Measurements from ENCODE around the gene IFT25.

Gene IFT25

GRCh38 chr1:53943490-53944043 lies 1.9 kb downstream of the IFT25 start:
- no peak overlapping the region for H3K9ac ChIP-seq (ENCODE audit: low read length in 2 of 2)
- H3K4me1 ChIP-seq (ENCODE audit: control insufficient read depth, insufficient read depth, low read length): peaks cover 21% of the 10 kb centered on the region
- H3K9me3 ChIP-seq (ENCODE audit: control insufficient read depth in 2 of 2, low read length in 2 of 2): no peaks in the 10 kb centered on the region
- H3K36me3 ChIP-seq (ENCODE audit: control insufficient read depth in 2 of 2, insufficient read depth in 2 of 2, low read length in 2 of 2): no peaks in the 10 kb centered on the region
- H3K4me3 ChIP-seq (ENCODE audit: low read length in 2 of 2): no peak overlapping the region
- no peak overlapping the region for H3K27ac ChIP-seq (ENCODE audit: low read length)
- H3K27me3 ChIP-seq (ENCODE audit: control insufficient read depth in 1 of 2, insufficient read depth in 2 of 2, low read length in 2 of 2): no peaks in the 10 kb centered on the region

GRCh38 chr1:53943090-53943489 lies 2.4 kb downstream of the IFT25 start:
- Histone ChIP-seq H3K4me3 (ENCODE audit: low read length in 2 of 2) (no peak overlapping the region), H3K36me3 (ENCODE audit: control insufficient read depth in 2 of 2, insufficient read depth in 2 of 2, low read length in 2 of 2) (no peaks in the 10 kb centered on the region), H3K4me1 (ENCODE audit: control insufficient read depth, insufficient read depth, low read length) (peaks cover 19% of the 10 kb centered on the region), H3K27ac (ENCODE audit: low read length) (no peak overlapping the region), H3K9ac (ENCODE audit: low read length in 2 of 2) (no peak overlapping the region), H3K27me3 (ENCODE audit: control insufficient read depth in 1 of 2, insufficient read depth in 2 of 2, low read length in 2 of 2) (no peaks in the 10 kb centered on the region), H3K9me3 (ENCODE audit: control insufficient read depth in 2 of 2, low read length in 2 of 2) (no peaks in the 10 kb centered on the region)

- H3K27ac ChIP-seq (ENCODE audit: low read length): no peak overlapping the region
- H3K4me1 ChIP-seq (ENCODE audit: control insufficient read depth, insufficient read depth, low read length): peaks cover 15% of the 10 kb centered on the region
- no peak overlapping the region for H3K4me3 ChIP-seq (ENCODE audit: low read length in 2 of 2)
- H3K36me3 ChIP-seq (ENCODE audit: control insufficient read depth in 2 of 2, insufficient read depth in 2 of 2, low read length in 2 of 2): no peaks in the 10 kb centered on the region
- no peaks in the 10 kb centered on the region for H3K9me3 ChIP-seq (ENCODE audit: control insufficient read depth in 2 of 2, low read length in 2 of 2)
- no peak overlapping the region for H3K9ac ChIP-seq (ENCODE audit: low read length in 2 of 2)
- no peaks in the 10 kb centered on the region for H3K27me3 ChIP-seq (ENCODE audit: control insufficient read depth in 1 of 2, insufficient read depth in 2 of 2, low read length in 2 of 2)
Measured at GRCh38 chr1:53942127-53942957, 3.2 kb downstream of the IFT25 start.

- H3K27me3 ChIP-seq (ENCODE audit: control insufficient read depth in 1 of 2, insufficient read depth in 2 of 2, low read length in 2 of 2): no peaks in the 10 kb centered on the region
- no peak overlapping the region for H3K9ac ChIP-seq (ENCODE audit: low read length in 2 of 2)
- H3K9me3 ChIP-seq (ENCODE audit: control insufficient read depth in 2 of 2, low read length in 2 of 2): no peaks in the 10 kb centered on the region
- no peaks in the 10 kb centered on the region for H3K36me3 ChIP-seq (ENCODE audit: control insufficient read depth in 2 of 2, insufficient read depth in 2 of 2, low read length in 2 of 2)
- H3K4me3 ChIP-seq (ENCODE audit: low read length in 2 of 2): no peak overlapping the region
- H3K4me1 ChIP-seq (ENCODE audit: control insufficient read depth, insufficient read depth, low read length): no peaks in the 10 kb centered on the region
- no peak overlapping the region for H3K27ac ChIP-seq (ENCODE audit: low read length)
Measured at GRCh38 chr1:53938136-53938830, 7.2 kb downstream of the IFT25 start.

GRCh38 chr1:53936430-53936829 lies 9.1 kb downstream of the IFT25 start:
- no peak overlapping the region for H3K4me3 ChIP-seq (ENCODE audit: low read length in 2 of 2)
- H3K9ac ChIP-seq (ENCODE audit: low read length in 2 of 2): no peak overlapping the region
- H3K9me3 ChIP-seq (ENCODE audit: control insufficient read depth in 2 of 2, low read length in 2 of 2): no peaks in the 10 kb centered on the region
- H3K36me3 ChIP-seq (ENCODE audit: control insufficient read depth in 2 of 2, insufficient read depth in 2 of 2, low read length in 2 of 2): no peaks in the 10 kb centered on the region
- no peaks in the 10 kb centered on the region for H3K27me3 ChIP-seq (ENCODE audit: control insufficient read depth in 1 of 2, insufficient read depth in 2 of 2, low read length in 2 of 2)
- H3K4me1 ChIP-seq (ENCODE audit: control insufficient read depth, insufficient read depth, low read length): no peaks in the 10 kb centered on the region
- H3K27ac ChIP-seq (ENCODE audit: low read length): no peak overlapping the region

- no peaks in the 10 kb centered on the region for H3K9me3 ChIP-seq (ENCODE audit: control insufficient read depth in 2 of 2, low read length in 2 of 2)
- no peak overlapping the region for H3K27ac ChIP-seq (ENCODE audit: low read length)
- no peaks in the 10 kb centered on the region for H3K27me3 ChIP-seq (ENCODE audit: control insufficient read depth in 1 of 2, insufficient read depth in 2 of 2, low read length in 2 of 2)
- H3K36me3 ChIP-seq (ENCODE audit: control insufficient read depth in 2 of 2, insufficient read depth in 2 of 2, low read length in 2 of 2): no peaks in the 10 kb centered on the region
- H3K4me1 ChIP-seq (ENCODE audit: control insufficient read depth, insufficient read depth, low read length): no peaks in the 10 kb centered on the region
- H3K9ac ChIP-seq (ENCODE audit: low read length in 2 of 2): no peak overlapping the region
- no peak overlapping the region for H3K4me3 ChIP-seq (ENCODE audit: low read length in 2 of 2)
Measured at GRCh38 chr1:53934170-53934765, 11.2 kb downstream of the IFT25 start.

GRCh38 chr1:53931523-53931922 lies 14.0 kb downstream of the IFT25 start:
- Histone ChIP-seq H3K4me3 (ENCODE audit: low read length in 2 of 2) (no peak overlapping the region), H3K4me1 (ENCODE audit: control insufficient read depth, insufficient read depth, low read length) (no peaks in the 10 kb centered on the region), H3K9me3 (ENCODE audit: control insufficient read depth in 2 of 2, low read length in 2 of 2) (no peaks in the 10 kb centered on the region), H3K27ac (ENCODE audit: low read length) (no peak overlapping the region), H3K27me3 (ENCODE audit: control insufficient read depth in 1 of 2, insufficient read depth in 2 of 2, low read length in 2 of 2) (no peaks in the 10 kb centered on the region), H3K36me3 (ENCODE audit: control insufficient read depth in 2 of 2, insufficient read depth in 2 of 2, low read length in 2 of 2) (peaks cover 3 to 15% of the 10 kb centered on the region in 2 donors), H3K9ac (ENCODE audit: low read length in 2 of 2) (no peak overlapping the region)

GRCh38 chr1:53930932-53931331 lies 14.6 kb downstream of the IFT25 start:
- Histone ChIP-seq H3K9ac (ENCODE audit: low read length in 2 of 2) (no peak overlapping the region), H3K9me3 (ENCODE audit: control insufficient read depth in 2 of 2, low read length in 2 of 2) (no peaks in the 10 kb centered on the region), H3K4me3 (ENCODE audit: low read length in 2 of 2) (no peak overlapping the region), H3K4me1 (ENCODE audit: control insufficient read depth, insufficient read depth, low read length) (no peaks in the 10 kb centered on the region), H3K27me3 (ENCODE audit: control insufficient read depth in 1 of 2, insufficient read depth in 2 of 2, low read length in 2 of 2) (no peaks in the 10 kb centered on the region), H3K27ac (ENCODE audit: low read length) (no peak overlapping the region), H3K36me3 (ENCODE audit: control insufficient read depth in 2 of 2, insufficient read depth in 2 of 2, low read length in 2 of 2) (peaks cover 3 to 15% of the 10 kb centered on the region in 2 donors)

- peaks cover 3 to 15% of the 10 kb centered on the region in 2 donors for H3K36me3 ChIP-seq (ENCODE audit: control insufficient read depth in 2 of 2, insufficient read depth in 2 of 2, low read length in 2 of 2)
- H3K27me3 ChIP-seq (ENCODE audit: control insufficient read depth in 1 of 2, insufficient read depth in 2 of 2, low read length in 2 of 2): no peaks in the 10 kb centered on the region
- no peaks in the 10 kb centered on the region for H3K4me1 ChIP-seq (ENCODE audit: control insufficient read depth, insufficient read depth, low read length)
- H3K9ac ChIP-seq (ENCODE audit: low read length in 2 of 2): no peak overlapping the region
- no peak overlapping the region for H3K4me3 ChIP-seq (ENCODE audit: low read length in 2 of 2)
- H3K27ac ChIP-seq (ENCODE audit: low read length): no peak overlapping the region
- no peaks in the 10 kb centered on the region for H3K9me3 ChIP-seq (ENCODE audit: control insufficient read depth in 2 of 2, low read length in 2 of 2)
Measured at GRCh38 chr1:53929246-53929960, 16.1 kb downstream of the IFT25 start.

GRCh38 chr1:53927376-53927881 lies 18.1 kb downstream of the IFT25 start:
- Histone ChIP-seq H3K36me3 (ENCODE audit: control insufficient read depth in 2 of 2, insufficient read depth in 2 of 2, low read length in 2 of 2) (peaks cover 6 to 15% of the 10 kb centered on the region in 2 donors), H3K9me3 (ENCODE audit: control insufficient read depth in 2 of 2, low read length in 2 of 2) (no peaks in the 10 kb centered on the region), H3K4me3 (ENCODE audit: low read length in 2 of 2) (no peak overlapping the region), H3K27me3 (ENCODE audit: control insufficient read depth in 1 of 2, insufficient read depth in 2 of 2, low read length in 2 of 2) (no peaks in the 10 kb centered on the region), H3K9ac (ENCODE audit: low read length in 2 of 2) (no peak overlapping the region), H3K27ac (ENCODE audit: low read length) (no peak overlapping the region), H3K4me1 (ENCODE audit: control insufficient read depth, insufficient read depth, low read length) (no peaks in the 10 kb centered on the region)

Data from stomach smooth muscle (tissue), 2 donors.